Breast epithelium (tissue), 4 donors: ENCODE results near the gene APLP2. TPM values are rescaled to one million over a fixed set of nuclear protein-coding genes. Genes with fewer than 3 reads are reported as not detected.

Experiments
- DNase-seq, 2 donors: peaks; one replicate each; pipeline ENCODE4 v3.0.0-alpha.2; 2019; ENCODE audit warnings: low spot score in 2 of 2
- H3K27ac ChIP-seq, 2 donors: fragments of 200-600 bp; sonication (generic) in 1 of 2; one replicate each; pipeline ENCODE4 v1.5.1; 2016 to 2019; ENCODE audit warnings: mild to moderate bottlenecking in 1 of 2
- H3K27me3 ChIP-seq, 2 donors: fragments of 200-600 bp; sonication (generic) in 1 of 2; one replicate each; pipeline versions ENCODE4 v1.5.1 to v1.6.0; 2017 to 2019; ENCODE audit warnings: control low read depth in 1 of 2, mild to moderate bottlenecking in 1 of 2
- H3K36me3 ChIP-seq: fragments of 200-600 bp; one replicate; pipeline ENCODE4 v1.5.1; 2019
- H3K4me1 ChIP-seq, 2 donors: fragments of 200-600 bp; sonication (generic); one replicate each; pipeline ENCODE4 v1.5.1; 2016 to 2019; ENCODE audit warnings: control low read depth in 1 of 2
- H3K4me3 ChIP-seq, 3 donors: fragments of 200-600 bp; sonication (generic); 1 replicate in 2 of 3; 2 replicates in 1 of 3; pipeline ENCODE4 v1.5.1; 2016 to 2019; ENCODE audit warnings: mild to moderate bottlenecking in 3 of 3, moderate library complexity in 2 of 3
- H3K9me3 ChIP-seq, 2 donors: fragments of 200-600 bp; sonication (generic) in 1 of 2; one replicate each; pipeline ENCODE4 v1.5.1; 2016 to 2019; ENCODE audit warnings: control low read depth in 1 of 2
- CTCF ChIP-seq, 3 donors: fragments of 450-650 bp; IDR thresholded peaks; one replicate each; pipeline ENCODE4 v1.5.1; 2016 to 2017; ENCODE audit warnings: antibody characterized with exemption in 3 of 3, mild to moderate bottlenecking in 3 of 3, moderate library complexity in 3 of 3
- POLR2A ChIP-seq: fragments of 450-650 bp; IDR thresholded peaks from one replicate; pipeline ENCODE4 v1.6.1; 2016; ENCODE audit warnings: antibody characterized with exemption, mild to moderate bottlenecking, moderate library complexity
- POLR2AphosphoS5 ChIP-seq, 3 donors: sonication (generic); formaldehyde crosslinking; IDR thresholded peaks; one replicate each; pipeline ENCODE4 v1.6.1; 2017; ENCODE audit warnings: antibody characterized with exemption in 3 of 3
- intact Hi-C: fragments of 100-400 bp; cut with DNase I; formaldehyde crosslinking; loops from one replicate; pipeline ENCODE4 v1.15.1; 2023; ENCODE audit warnings: low total_unique reads
- total RNA-seq, 3 donors: library from RNA; depleted of rRNA; stranded (reverse); fragments of >200 nt; gene quantifications; one replicate each; pipeline ENCODE4 v1.1.0, GENCODE V29; 2016

The APLP2 gene
- total RNA-seq, 3 donors from 2014 or later, result 305 to 560 (median 418) TPM

- DNase-seq, result no peak
- Histone ChIP-seq H3K27me3 (no peaks in the 10 kb centered on the region), H3K36me3 (no peaks in the 10 kb centered on the region), H3K9me3 (no peaks in the 10 kb centered on the region), H3K27ac (no peak overlapping the region), H3K4me1 (no peaks in the 10 kb centered on the region), H3K4me3 (no peak overlapping the region)
- TF ChIP-seq POLR2A (no peak), CTCF (IDR thresholded peaks at IDR 0.05) (no peak), POLR2AphosphoS5 (IDR thresholded peaks at IDR 0.05) (no peak)
- intact Hi-C loops, result no loop called here
These were observed 35.5 kb upstream of the APLP2 start for GRCh38 chr11:130034236-130034635.

- no peaks in the 10 kb centered on the region for H3K9me3 ChIP-seq
- H3K36me3 ChIP-seq, result no peaks in the 10 kb centered on the region
- H3K27me3 ChIP-seq, result no peaks in the 10 kb centered on the region
- H3K4me3 ChIP-seq, result no peak overlapping the region
- DNase-seq, result no peak
- H3K4me1 ChIP-seq, result no peaks in the 10 kb centered on the region
- no peak for TF ChIP-seq POLR2AphosphoS5 (IDR thresholded peaks at IDR 0.05)
- TF ChIP-seq POLR2A, result no peak
- no peak for TF ChIP-seq CTCF (IDR thresholded peaks at IDR 0.05)
- intact Hi-C loops, result no loop called here
- no peak overlapping the region for H3K27ac ChIP-seq
These were observed 32.6 kb upstream of the APLP2 start for GRCh38 chr11:130037058-130037457.

GRCh38 chr11:130037881-130038585 lies 31.7 kb upstream of the APLP2 start:
- intact Hi-C loops, result no loop called here
- H3K27me3 ChIP-seq, result no peaks in the 10 kb centered on the region
- H3K9me3 ChIP-seq, result no peaks in the 10 kb centered on the region
- H3K4me1 ChIP-seq, result no peaks in the 10 kb centered on the region
- no peak for DNase-seq
- H3K36me3 ChIP-seq, result no peaks in the 10 kb centered on the region
- no peak for TF ChIP-seq POLR2AphosphoS5 (IDR thresholded peaks at IDR 0.05)
- no peak for TF ChIP-seq POLR2A
- TF ChIP-seq CTCF (IDR thresholded peaks at IDR 0.05), result no peak
- H3K27ac ChIP-seq, result no peak overlapping the region
- H3K4me3 ChIP-seq, result no peak overlapping the region

- intact Hi-C loops, result no loop called here
- H3K27me3 ChIP-seq, result no peaks in the 10 kb centered on the region
- TF ChIP-seq CTCF (IDR thresholded peaks at IDR 0.05) (no peak), POLR2A (no peak), POLR2AphosphoS5 (IDR thresholded peaks at IDR 0.05) (no peak)
These were observed 29.3 kb upstream of the APLP2 start for GRCh38 chr11:130040281-130040940.

GRCh38 chr11:130042093-130042591 lies 27.6 kb upstream of the APLP2 start:
- no peaks in the 10 kb centered on the region for H3K4me1 ChIP-seq
- no peaks in the 10 kb centered on the region for H3K27me3 ChIP-seq
- H3K4me3 ChIP-seq, result no peak overlapping the region
- intact Hi-C loops, result no loop called here
- no peaks in the 10 kb centered on the region for H3K9me3 ChIP-seq
- DNase-seq, result no peak
- H3K27ac ChIP-seq, result peak overlapping the region in 1 of 2 donors; percentile 48
- H3K36me3 ChIP-seq, result no peaks in the 10 kb centered on the region
- no peak for TF ChIP-seq POLR2AphosphoS5 (IDR thresholded peaks at IDR 0.05)
- no peak for TF ChIP-seq POLR2A
- TF ChIP-seq CTCF (IDR thresholded peaks at IDR 0.05), result no peak

More at GRCh38 chr11:130040281-130040940, 29.3 kb upstream of the APLP2 start:
- Histone ChIP-seq H3K4me1 (no peaks in the 10 kb centered on the region), H3K36me3 (no peaks in the 10 kb centered on the region), H3K27ac (no peak overlapping the region), H3K4me3 (no peak overlapping the region), H3K9me3 (no peaks in the 10 kb centered on the region)
- DNase-seq, result no peak
